Activated naive CD4-positive, alpha-beta T cell treated with anti-CD3 and anti-CD28 coated beads for 36 hours (primary cell): ENCODE data around the gene LRP11. TPM values are rescaled to one million over a fixed set of nuclear protein-coding genes. Genes with fewer than 3 reads are reported as not detected.

Experiments
- CTCF ChIA-PET: fragments of 350-600 bp; sonication (Branson Sonifier 250); formaldehyde crosslinking; loops from one replicate; lab custom pipeline; 2021; ENCODE audit warnings: antibody characterized with exemption; lab: Charles Lee
- DNase-seq: peaks from one replicate; pipeline ENCODE4 v3.0.0-alpha.2; 2020
- H3K27ac Mint-ChIP-seq: one replicate; pipeline ENCODE4 v1.8.0; 2021; ENCODE audit warnings: mild to moderate bottlenecking, mixed read lengths
- H3K27me3 Mint-ChIP-seq: one replicate; pipeline ENCODE4 v1.8.0; 2021; ENCODE audit warnings: low read depth, mixed read lengths
- H3K36me3 Mint-ChIP-seq: one replicate; pipeline ENCODE4 v1.8.0; 2021; ENCODE audit warnings: low read depth, mixed read lengths
- H3K4me1 Mint-ChIP-seq: one replicate; pipeline ENCODE4 v1.8.0; 2021; ENCODE audit warnings: low read depth, mixed read lengths
- H3K4me3 Mint-ChIP-seq: one replicate; pipeline ENCODE4 v1.8.0; 2021; ENCODE audit warnings: mild to moderate bottlenecking, moderate library complexity, mixed read lengths
- H3K9me3 Mint-ChIP-seq: one replicate; pipeline ENCODE4 v1.8.0; 2021; ENCODE audit warnings: mixed read lengths
- intact Hi-C: fragments of 100-400 bp; cut with micrococcal nuclease; formaldehyde crosslinking; loops from one replicate; pipeline ENCODE4 v1.15.1; 2023
- total RNA-seq, 2 experiments: library from RNA; stranded (reverse); gene quantifications; one replicate each; pipeline ENCODE4 v1.2.3, GENCODE V29; 2021

Gene LRP11
- total RNA-seq, 2 experiments from 2014 or later: 4.6 to 4.7 TPM

GRCh38 chr6:149809798-149810197, 54.4 kb downstream of the LRP11 start:
- Mint-ChIP-seq H3K9me3 (no peaks in the 10 kb centered on the region), H3K4me1 (peaks cover 4% of the 10 kb centered on the region), H3K27ac (no peak overlapping the region), H3K36me3 (peaks cover 13% of the 10 kb centered on the region), H3K4me3 (no peak overlapping the region), H3K27me3 (no peaks in the 10 kb centered on the region)
- CTCF ChIA-PET: interaction anchor here (0.6 kb wide), 1 partner anchor 586 kb away, joined by 3 read pairs; no protein-coding TSS in a partner anchor
- DNase-seq: no peak
- intact Hi-C loops: no loop called here

GRCh38 chr6:149806127-149806526, 58.0 kb downstream of the LRP11 start:
- H3K27me3 Mint-ChIP-seq: no peaks in the 10 kb centered on the region
- no peak overlapping the region for H3K4me3 Mint-ChIP-seq
- CTCF ChIA-PET: no interaction called here
- intact Hi-C loops: no loop called here
- no peak for DNase-seq
- no peaks in the 10 kb centered on the region for H3K9me3 Mint-ChIP-seq
- peaks cover 15% of the 10 kb centered on the region for H3K36me3 Mint-ChIP-seq
- peak overlapping the region; percentile 19 for H3K27ac Mint-ChIP-seq
- peaks cover 4% of the 10 kb centered on the region for H3K4me1 Mint-ChIP-seq

DNA sequence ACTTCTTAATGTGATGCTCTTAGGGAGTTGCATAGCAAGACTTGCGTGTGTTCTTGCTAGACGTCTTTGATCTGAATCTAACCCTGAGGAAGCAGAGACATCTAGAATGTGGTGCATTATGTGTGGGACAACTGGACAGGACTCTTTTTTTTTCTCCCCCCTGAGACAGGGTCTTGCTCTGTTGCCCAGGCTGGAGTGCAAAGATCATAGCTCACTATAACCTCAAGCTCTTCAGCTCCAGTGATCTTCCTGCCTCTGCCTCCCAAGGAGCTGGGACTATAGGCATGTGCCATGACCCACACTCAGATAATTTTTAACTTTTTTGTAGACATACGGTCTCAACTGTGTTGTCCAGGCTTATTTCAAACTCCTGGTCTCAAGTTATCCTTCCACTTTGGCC, 80.6 kb downstream of the LRP11 start:
- intact Hi-C loops: no loop called here
- Mint-ChIP-seq H3K36me3 (peaks cover 7% of the 10 kb centered on the region), H3K4me3 (no peak overlapping the region), H3K27me3 (no peaks in the 10 kb centered on the region), H3K4me1 (no peaks in the 10 kb centered on the region), H3K9me3 (no peaks in the 10 kb centered on the region), H3K27ac (no peak overlapping the region)
- no peak for DNase-seq
- CTCF ChIA-PET: interaction anchor here (0.6 to 1.0 kb wide), 3 partner anchors 12 to 51 kb away, joined by 3 to 5 read pairs (median 4); no protein-coding TSS in a partner anchor

DNA sequence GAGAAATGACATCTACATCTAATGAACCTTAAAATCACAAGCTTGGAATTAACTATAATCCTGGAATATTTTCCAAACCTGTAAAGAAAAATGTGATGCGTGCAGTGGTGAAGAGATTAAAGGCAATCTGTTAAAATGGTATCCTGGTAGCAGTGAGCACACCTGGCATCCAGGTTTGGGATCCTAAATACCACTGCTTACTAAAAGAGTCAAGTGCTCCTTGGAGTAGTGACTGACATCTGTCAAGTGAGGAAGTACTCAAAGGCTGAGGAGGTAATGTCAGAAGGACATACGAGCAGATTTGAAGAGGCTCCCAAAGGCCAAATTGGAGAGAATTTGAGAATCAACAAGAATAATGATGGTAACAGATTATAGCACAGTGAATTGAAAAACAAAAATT, 81.8 kb downstream of the LRP11 start:
- Mint-ChIP-seq H3K27me3 (no peaks in the 10 kb centered on the region), H3K4me3 (no peak overlapping the region), H3K9me3 (no peaks in the 10 kb centered on the region), H3K27ac (no peak overlapping the region), H3K4me1 (no peaks in the 10 kb centered on the region), H3K36me3 (peaks cover 7% of the 10 kb centered on the region)
- CTCF ChIA-PET: no interaction called here
- DNase-seq: no peak
- intact Hi-C loops: no loop called here

DNA sequence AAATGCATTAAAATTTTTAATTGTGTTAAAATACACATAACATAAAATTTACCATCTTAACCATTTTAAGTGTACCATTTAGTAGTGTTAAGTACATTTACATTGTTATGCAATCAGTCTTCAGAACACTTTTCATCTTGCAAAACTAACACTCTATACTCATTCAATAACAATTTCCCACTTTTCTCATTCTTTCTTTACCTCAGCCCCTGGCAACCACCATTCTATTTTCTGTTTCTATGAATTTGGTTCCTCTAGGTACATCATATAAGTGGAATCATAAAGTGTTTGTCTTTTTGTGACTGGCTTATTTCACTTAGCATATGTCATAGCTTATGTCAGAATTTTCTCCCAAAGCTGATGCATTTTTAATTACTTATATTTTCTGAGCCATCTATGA, 82.4 kb downstream of the LRP11 start:
- Mint-ChIP-seq H3K4me1 (no peaks in the 10 kb centered on the region), H3K27ac (no peak overlapping the region), H3K9me3 (no peaks in the 10 kb centered on the region), H3K36me3 (peaks cover 7% of the 10 kb centered on the region), H3K4me3 (no peak overlapping the region), H3K27me3 (no peaks in the 10 kb centered on the region)
- no peak for DNase-seq
- intact Hi-C loops: no loop called here
- CTCF ChIA-PET: no interaction called here

DNA sequence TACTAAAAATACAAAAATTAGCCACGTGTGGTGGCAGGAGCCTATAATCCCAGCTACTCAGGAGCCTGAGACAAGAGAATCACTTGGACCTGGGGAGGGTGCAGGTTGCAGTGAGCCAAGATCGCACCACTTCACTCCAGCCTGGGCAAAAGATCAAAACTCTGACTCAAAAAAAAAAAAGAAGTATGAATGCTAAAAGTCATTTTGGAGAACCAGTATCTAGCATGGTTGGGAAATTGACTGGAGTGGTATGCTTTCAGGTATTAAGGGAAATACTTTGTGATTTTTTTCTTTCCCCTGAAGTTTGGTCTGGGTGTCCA, 84.6 kb downstream of the LRP11 start:
- no peak overlapping the region for H3K4me3 Mint-ChIP-seq
- H3K27me3 Mint-ChIP-seq: no peaks in the 10 kb centered on the region
- DNase-seq: no peak
- no peak overlapping the region for H3K27ac Mint-ChIP-seq
- no peaks in the 10 kb centered on the region for H3K9me3 Mint-ChIP-seq
- CTCF ChIA-PET: interaction anchor here (0.6 to 0.7 kb wide), 2 partner anchors 59 to 947 kb away, joined by 3 to 5 read pairs; no protein-coding TSS in a partner anchor
- H3K4me1 Mint-ChIP-seq: no peaks in the 10 kb centered on the region
- intact Hi-C loops: no loop called here
- peaks cover 10% of the 10 kb centered on the region for H3K36me3 Mint-ChIP-seq

DNA sequence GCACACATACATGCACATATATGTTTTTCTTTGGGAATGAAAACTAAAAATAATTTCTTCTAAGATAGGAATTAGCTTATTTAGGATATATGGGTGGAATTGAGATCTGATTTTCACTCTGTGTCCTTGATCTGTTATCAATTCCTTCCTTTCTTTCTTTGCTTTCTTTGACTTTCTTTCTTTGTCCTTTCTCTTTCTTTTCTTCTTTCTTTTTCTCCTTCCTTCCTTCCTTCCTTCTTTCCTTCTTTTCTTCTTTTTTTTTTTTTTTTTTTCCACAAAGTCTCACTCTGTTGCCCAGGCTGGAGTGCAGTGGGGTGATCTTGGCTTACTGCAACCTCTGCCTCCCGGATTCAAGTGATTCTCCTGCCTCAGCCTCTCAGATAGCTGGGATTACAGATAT, 86.5 kb downstream of the LRP11 start:
- DNase-seq: no peak
- Mint-ChIP-seq H3K36me3 (peaks cover 7% of the 10 kb centered on the region), H3K27me3 (no peaks in the 10 kb centered on the region), H3K4me3 (no peak overlapping the region), H3K9me3 (no peaks in the 10 kb centered on the region), H3K4me1 (no peaks in the 10 kb centered on the region), H3K27ac (no peak overlapping the region)
- CTCF ChIA-PET: interaction anchor here (0.5 kb wide), 1 partner anchor 50 kb away, joined by 3 read pairs; no protein-coding TSS in a partner anchor
- intact Hi-C loops: no loop called here

GRCh38 chr6:149771925-149772324, 92.2 kb downstream of the LRP11 start:
- Mint-ChIP-seq H3K27me3 (no peaks in the 10 kb centered on the region), H3K36me3 (peaks cover 11% of the 10 kb centered on the region), H3K9me3 (no peaks in the 10 kb centered on the region), H3K27ac (no peak overlapping the region), H3K4me1 (peaks cover 2% of the 10 kb centered on the region), H3K4me3 (no peak overlapping the region)
- intact Hi-C loops: no loop called here
- DNase-seq: no peak
- CTCF ChIA-PET: interaction anchor here (0.6 to 0.8 kb wide), 3 partner anchors 38 to 498 kb away, joined by 3 to 4 read pairs (median 3); no protein-coding TSS in a partner anchor

DNA sequence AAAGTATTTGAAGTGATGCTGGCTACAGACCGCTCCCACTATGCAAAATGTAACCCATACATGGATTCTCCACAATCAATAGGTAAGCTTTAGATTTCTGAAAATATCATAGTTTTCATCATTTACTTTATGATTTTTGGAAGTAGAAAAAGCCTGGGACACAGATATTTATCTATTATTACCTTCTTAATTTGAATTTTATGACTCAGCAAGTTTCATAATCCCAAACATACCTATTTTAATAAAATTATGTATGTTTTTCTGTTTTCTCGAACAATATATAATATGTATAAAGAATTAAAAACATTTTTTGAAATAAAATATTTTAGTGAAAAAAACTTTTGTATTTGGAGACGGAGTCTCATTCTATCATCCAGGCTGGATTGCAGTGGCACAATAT, 93.0 kb downstream of the LRP11 start:
- H3K36me3 Mint-ChIP-seq: peaks cover 18% of the 10 kb centered on the region
- H3K27ac Mint-ChIP-seq: no peak overlapping the region
- DNase-seq: no peak
- H3K4me3 Mint-ChIP-seq: no peak overlapping the region
- peaks cover 3% of the 10 kb centered on the region for H3K9me3 Mint-ChIP-seq
- CTCF ChIA-PET: no interaction called here
- intact Hi-C loops: no loop called here
- H3K27me3 Mint-ChIP-seq: no peaks in the 10 kb centered on the region
- H3K4me1 Mint-ChIP-seq: peaks cover 2% of the 10 kb centered on the region

DNA sequence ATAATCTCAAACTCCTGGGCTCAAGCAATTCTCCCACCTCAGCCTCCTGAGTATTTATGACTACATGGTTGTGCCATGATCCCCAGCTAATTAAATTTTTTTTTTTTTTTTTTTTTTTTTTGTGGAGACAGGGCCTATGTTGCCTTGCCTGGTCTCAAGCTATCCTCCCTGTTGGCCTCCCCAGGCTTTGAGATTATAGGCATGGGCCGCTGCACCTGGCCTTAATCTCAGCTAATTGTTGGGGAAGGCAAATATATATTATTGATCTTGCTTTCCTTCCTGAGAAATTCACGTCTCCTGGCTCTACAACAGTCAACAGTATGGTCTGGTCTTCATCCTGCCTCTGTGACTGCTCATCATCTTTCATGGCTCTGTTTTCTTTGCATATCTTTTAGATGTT, 94.5 kb downstream of the LRP11 start:
- CTCF ChIA-PET: interaction anchor here (0.6 to 1.2 kb wide), 2 partner anchors 17 to 298 kb away, joined by 3 read pairs; no protein-coding TSS in a partner anchor
- peaks cover 6% of the 10 kb centered on the region for H3K9me3 Mint-ChIP-seq
- no peaks in the 10 kb centered on the region for H3K27me3 Mint-ChIP-seq
- intact Hi-C loops: no loop called here
- no peak for DNase-seq
- no peak overlapping the region for H3K27ac Mint-ChIP-seq
- peaks cover 4% of the 10 kb centered on the region for H3K4me1 Mint-ChIP-seq
- H3K4me3 Mint-ChIP-seq: no peak overlapping the region
- peaks cover 19% of the 10 kb centered on the region for H3K36me3 Mint-ChIP-seq

Other genes with a start within 250 kb of the LRP11 start
- gene KATNA1, start 215.6 kb downstream of the LRP11 start, total RNA-seq: 10 to 100 TPM; 18.2 to 19.7 TPM
- 10 to 100 TPM; 18.1 to 19.6 TPM for gene LATS1, start 146.3 kb downstream of the LRP11 start, total RNA-seq
- gene NUP43, start 117.8 kb downstream of the LRP11 start, total RNA-seq: 10 to 100 TPM; 68.1 to 71.9 TPM
- gene PCMT1, start 114.6 kb downstream of the LRP11 start, total RNA-seq: 10 to 100 TPM; 71.9 to 74.5 TPM
- not detected for gene RAET1E, start 33.8 kb upstream of the LRP11 start, total RNA-seq
- not detected for gene RAET1G, start 58.8 kb upstream of the LRP11 start, total RNA-seq
- 1 to 10 TPM in 1 of 2 experiments, under 1 TPM in 1; 0.69 to 1.4 TPM for gene ULBP2, start 77.7 kb upstream of the LRP11 start, total RNA-seq
- gene ULBP1, start 99.6 kb upstream of the LRP11 start, total RNA-seq: 1 to 10 TPM; 2.6 to 2.8 TPM
- not detected for gene RAET1L, start 161.2 kb upstream of the LRP11 start, total RNA-seq
- gene ULBP3, start 204.8 kb upstream of the LRP11 start, total RNA-seq: not detected